ENCODE results near the gene DCDC2. TPM values are rescaled to one million over a fixed set of nuclear protein-coding genes. Genes with fewer than 3 reads are reported as not detected.

Gene DCDC2
- total and polyA plus RNA-seq, 2 donors (not counting 3 experiments of a cell fraction or from before 2014, with no cell fraction given): not detected

GRCh38 chr6:24396824-24397223, 39.0 kb upstream of the DCDC2 start:
- BruUV-seq (replicated peaks): no TSS peak
- TF ChIP-seq CTCF (IDR thresholded peaks at IDR 0.05; ENCODE audit: extremely low read depth in 1 of 2, insufficient read depth in 1 of 2, low read depth in 1 of 2, low read length in 2 of 2) (no peak), POLR2A (IDR thresholded peaks at IDR 0.05; ENCODE audit: low read depth, low read length) (no peak), MAX (IDR thresholded peaks at IDR 0.05; ENCODE audit: insufficient read depth, insufficient read length) (no peak), MYC (IDR thresholded peaks at IDR 0.05; ENCODE audit: low read depth, low read length) (no peak), EZH2 (IDR thresholded peaks at IDR 0.05; ENCODE audit: borderline replicate concordance, low read depth, low read length, severe bottlenecking) (no peak), POLR2AphosphoS5 (IDR thresholded peaks at IDR 0.05; ENCODE audit: insufficient read depth, low read depth, low read length) (no peak), GATA2 (IDR thresholded peaks at IDR 0.05; ENCODE audit: insufficient read depth, insufficient read length, low read depth, low read length) (no peak), FOS (IDR thresholded peaks at IDR 0.05; ENCODE audit: borderline replicate concordance, insufficient read depth, low read length) (no peak), JUN (IDR thresholded peaks at IDR 0.05; ENCODE audit: borderline replicate concordance, insufficient read depth, insufficient read length, low read depth) (no peak)
- H3K27me3 ChIP-seq (ENCODE audit: control insufficient read depth in 2 of 2, insufficient read depth in 2 of 2, low read length in 2 of 2): peaks cover 8 to 14% of the 10 kb centered on the region in 2 experiments
- H3K9me1 ChIP-seq (replicated peaks; ENCODE audit: control insufficient read depth, extremely low read depth, insufficient read depth, low read length): no peaks in the 10 kb centered on the region
- dilution Hi-C loops (cut with MboI; ENCODE audit: extremely low pct_ligation_motif_present, low sequenced_read_pairs): no loop called here
- DNase-seq (ENCODE audit: low read depth, low spot score): no peak
- H3K27ac ChIP-seq (ENCODE audit: insufficient read depth, low read depth, low read length): no peak overlapping the region
- no peaks in the 10 kb centered on the region for H3K9me3 ChIP-seq (replicated peaks; ENCODE audit: control insufficient read depth, insufficient read depth, low read length)
- no peaks in the 10 kb centered on the region for H4K20me1 ChIP-seq (replicated peaks; ENCODE audit: control insufficient read depth, extremely low read depth, insufficient read depth, low read length)
- H2AFZ ChIP-seq (ENCODE audit: low read depth, low read length): no peak overlapping the region
- no peak overlapping the region for H3K4me3 ChIP-seq (replicated peaks in 1 of 3; ENCODE audit: insufficient read depth in 1 of 3, low read depth in 1 of 3, low read length in 3 of 3)
- H3K36me3 ChIP-seq (ENCODE audit: control insufficient read depth in 2 of 2, extremely low read depth in 1 of 2, insufficient read depth in 2 of 2, low read length in 2 of 2): no peaks in the 10 kb centered on the region
- H3K9ac ChIP-seq (replicated peaks; ENCODE audit: extremely low read depth, insufficient read depth, low read length): no peak overlapping the region
- intact Hi-C loops (cut with micrococcal nuclease): no loop called here
- no peak for FAIRE-seq
- ChIA-PET CTCF (no interaction called here), POLR2A (no interaction called here)
- H3K4me1 ChIP-seq (ENCODE audit: control insufficient read depth, extremely low read depth, insufficient read depth, low read length): no peaks in the 10 kb centered on the region
- H3K79me2 ChIP-seq (ENCODE audit: control insufficient read depth, insufficient read depth, low read length): no peaks in the 10 kb centered on the region
- no peak overlapping the region for H3K4me2 ChIP-seq (ENCODE audit: insufficient read depth, low read length)
